ENCODE results near the gene ARHGEF6. TPM values are rescaled to one million over a fixed set of nuclear protein-coding genes. Genes with fewer than 3 reads are reported as not detected.
"Not testable (repeated sequence)": the region's sequence is repeated elsewhere in the genome, so short reads cannot be mapped to it uniquely, and the experiment has no call there.

ARHGEF6 gene
- 18.9 TPM for total RNA-seq

GRCh38 chrX:136780763-136781162 lies at the start of gene ARHGEF6:
Gene ARHGEF6, minus strand, starts transcription at chrX:136780932. Its CDS starts 50 bp downstream, at chrX:136780882.
- DNase-seq (ENCODE audit: low spot score): no peak

- no peak for DNase-seq (ENCODE audit: low spot score)
These were observed 48.7 kb upstream of the ARHGEF6 start for GRCh38 chrX:136829413-136829812.

- no peak for DNase-seq (ENCODE audit: low spot score)
These were observed 48.1 kb upstream of the ARHGEF6 start for GRCh38 chrX:136828830-136829229.

- no peak for DNase-seq (ENCODE audit: low spot score)
These were observed 46.3 kb upstream of the ARHGEF6 start for GRCh38 chrX:136827026-136827425.

GRCh38 chrX:136825771-136826170 lies 45.0 kb upstream of the ARHGEF6 start:
- DNase-seq (ENCODE audit: low spot score): no peak

- DNase-seq (ENCODE audit: low spot score): no peak
These were observed 42.4 kb upstream of the ARHGEF6 start for GRCh38 chrX:136823175-136823574.

GRCh38 chrX:136822337-136823095 lies 41.8 kb upstream of the ARHGEF6 start:
- DNase-seq (ENCODE audit: low spot score): no peak

- not testable (repeated sequence) for DNase-seq (ENCODE audit: low spot score)
These were observed 39.0 kb upstream of the ARHGEF6 start for GRCh38 chrX:136819756-136820155.

GRCh38 chrX:136819031-136819703 lies 38.4 kb upstream of the ARHGEF6 start:
- no peak for DNase-seq (ENCODE audit: low spot score)

GRCh38 chrX:136816975-136817374 lies 36.2 kb upstream of the ARHGEF6 start:
- DNase-seq (ENCODE audit: low spot score): no peak

- DNase-seq (ENCODE audit: low spot score): no peak
These were observed 34.4 kb upstream of the ARHGEF6 start for GRCh38 chrX:136814847-136815750.

GRCh38 chrX:136812286-136812685 lies 31.6 kb upstream of the ARHGEF6 start:
- no peak for DNase-seq (ENCODE audit: low spot score)

- no peak for DNase-seq (ENCODE audit: low spot score)
These were observed 29.8 kb upstream of the ARHGEF6 start for GRCh38 chrX:136810493-136810892.

- DNase-seq (ENCODE audit: low spot score): no peak
These were observed 26.2 kb upstream of the ARHGEF6 start for GRCh38 chrX:136806891-136807410.

- no peak for DNase-seq (ENCODE audit: low spot score)
These were observed 21.8 kb upstream of the ARHGEF6 start for GRCh38 chrX:136802515-136802914.

GRCh38 chrX:136797787-136798186 lies 17.1 kb upstream of the ARHGEF6 start:
- DNase-seq (ENCODE audit: low spot score): no peak

GRCh38 chrX:136795132-136795531 lies 14.4 kb upstream of the ARHGEF6 start:
- DNase-seq (ENCODE audit: low spot score): not testable (repeated sequence)

GRCh38 chrX:136794660-136795059 lies 13.9 kb upstream of the ARHGEF6 start:
- DNase-seq (ENCODE audit: low spot score): not testable (repeated sequence)

GRCh38 chrX:136794080-136794479 lies 13.3 kb upstream of the ARHGEF6 start:
- no peak for DNase-seq (ENCODE audit: low spot score)

GRCh38 chrX:136789856-136790255 lies 9.1 kb upstream of the ARHGEF6 start:
- DNase-seq (ENCODE audit: low spot score): no peak

GRCh38 chrX:136784231-136784630 lies 3.5 kb upstream of the ARHGEF6 start:
- DNase-seq (ENCODE audit: low spot score): no peak

- no peak for DNase-seq (ENCODE audit: low spot score)
These were observed 2.4 kb upstream of the ARHGEF6 start for GRCh38 chrX:136783159-136783558.

Measured in mucosa of gallbladder (tissue), 1 donor.